Immature natural killer cell (primary cell): ENCODE data around the gene GINS2. TPM values are rescaled to one million over a fixed set of nuclear protein-coding genes. Genes with fewer than 3 reads are reported as not detected.

Experiments
- DNase-seq, 3 donors: peaks; one replicate each; pipeline ENCODE4 v3.0.0; 2022; ENCODE audit warnings: mixed read lengths in 1 of 3
- H3K27ac Mint-ChIP-seq, 6 donors: one replicate each; pipeline ENCODE4 v1.8.0; 2020; ENCODE audit warnings: mixed read lengths in 6 of 6, mild to moderate bottlenecking in 5 of 6, inconsistent platforms in 4 of 6, moderate library complexity in 3 of 6
- H3K27me3 Mint-ChIP-seq, 3 donors: one replicate each; pipeline ENCODE4 v1.8.0; 2020 to 2021; ENCODE audit warnings: low read depth in 3 of 3, mild to moderate bottlenecking in 3 of 3, mixed read lengths in 3 of 3, moderate library complexity in 3 of 3, inconsistent platforms in 1 of 3
- H3K36me3 Mint-ChIP-seq, 3 donors: one replicate each; pipeline ENCODE4 v1.8.0; 2020; ENCODE audit warnings: mixed read lengths in 3 of 3, inconsistent platforms in 2 of 3, mild to moderate bottlenecking in 2 of 3
- H3K4me1 Mint-ChIP-seq, 2 donors: one replicate each; pipeline ENCODE4 v1.8.0; 2020; ENCODE audit warnings: inconsistent platforms in 2 of 2, mild to moderate bottlenecking in 2 of 2, mixed read lengths in 2 of 2, moderate library complexity in 1 of 2
- H3K4me3 Mint-ChIP-seq, 5 donors: one replicate each; pipeline ENCODE4 v1.8.0; 2020; ENCODE audit warnings: mild to moderate bottlenecking in 5 of 5, mixed read lengths in 5 of 5, inconsistent platforms in 3 of 5, moderate library complexity in 3 of 5
- H3K9me3 Mint-ChIP-seq, 6 donors: one replicate each; pipeline ENCODE4 v1.8.0; 2020; ENCODE audit warnings: mild to moderate bottlenecking in 6 of 6, mixed read lengths in 6 of 6, inconsistent platforms in 4 of 6, moderate library complexity in 3 of 6
- polyA plus RNA-seq, 3 donors: library from polyadenylated mRNA; unstranded; fragments of 300-500 nt; fragmentation: Illumina TruSeq; gene quantifications; one replicate each; pipeline ENCODE4 v1.2.3, GENCODE V29; 2021

The GINS2 gene
- polyA plus RNA-seq, 3 donors from 2014 or later = 2.0 to 2.1 TPM; not detected in 1

- Mint-ChIP-seq H3K4me3 (peak overlapping the region in 1 of 5 donors; percentile 40), H3K27me3 (peaks cover 8 to 21% (median 17%) of the 10 kb centered on the region in 3 donors), H3K9me3 (no peaks in the 10 kb centered on the region), H3K4me1 (peaks cover 8 to 10% of the 10 kb centered on the region in 2 donors), H3K27ac (no peak overlapping the region), H3K36me3 (peaks cover 0 to 13% (median 8%) of the 10 kb centered on the region in 3 donors)
- no peak for DNase-seq
Measured at GRCh38 chr16:85656351-85657266, 32.1 kb downstream of the GINS2 start.

GRCh38 chr16:85655216-85656129 lies 33.3 kb downstream of the GINS2 start:
- peak overlapping the region in 1 of 6 donors; percentile 53 for H3K27ac Mint-ChIP-seq
- peaks cover 0 to 13% (median 8%) of the 10 kb centered on the region in 3 donors for H3K36me3 Mint-ChIP-seq
- H3K27me3 Mint-ChIP-seq = peaks cover 8 to 21% (median 17%) of the 10 kb centered on the region in 3 donors
- H3K4me3 Mint-ChIP-seq = no peak overlapping the region
- no peaks in the 10 kb centered on the region for H3K9me3 Mint-ChIP-seq
- no peak for DNase-seq
- H3K4me1 Mint-ChIP-seq = peaks cover 8 to 10% of the 10 kb centered on the region in 2 donors

GRCh38 chr16:85654251-85655095 lies 34.3 kb downstream of the GINS2 start:
- peaks cover 5% of the 10 kb centered on the region in 2 donors for H3K4me1 Mint-ChIP-seq
- H3K27ac Mint-ChIP-seq = peak overlapping the region in 1 of 6 donors; percentile 51
- peaks cover 0 to 13% (median 8%) of the 10 kb centered on the region in 3 donors for H3K36me3 Mint-ChIP-seq
- no peaks in the 10 kb centered on the region for H3K9me3 Mint-ChIP-seq
- DNase-seq = no peak
- H3K27me3 Mint-ChIP-seq = peaks cover 8 to 21% (median 17%) of the 10 kb centered on the region in 3 donors
- no peak overlapping the region for H3K4me3 Mint-ChIP-seq

- no peaks in the 10 kb centered on the region for H3K9me3 Mint-ChIP-seq
- H3K4me3 Mint-ChIP-seq = no peak overlapping the region
- H3K27ac Mint-ChIP-seq = peak overlapping the region in 3 of 6 donors; percentile 28 to 82 (median 51)
- peaks cover 8 to 26% (median 20%) of the 10 kb centered on the region in 3 donors for H3K27me3 Mint-ChIP-seq
- H3K36me3 Mint-ChIP-seq = peaks cover 0 to 8% (median 6%) of the 10 kb centered on the region in 3 donors
- peaks cover 0 to 5% of the 10 kb centered on the region in 2 donors for H3K4me1 Mint-ChIP-seq
- DNase-seq = no peak
Measured at GRCh38 chr16:85653290-85653891, 35.4 kb downstream of the GINS2 start.

- H3K4me1 Mint-ChIP-seq = peaks cover 0 to 4% of the 10 kb centered on the region in 2 donors
- H3K36me3 Mint-ChIP-seq = peaks cover 0 to 6% (median 2%) of the 10 kb centered on the region in 3 donors
- H3K4me3 Mint-ChIP-seq = no peak overlapping the region
- no peaks in the 10 kb centered on the region for H3K9me3 Mint-ChIP-seq
- H3K27ac Mint-ChIP-seq = peak overlapping the region; percentile 13 to 82 (median 58)
- peaks cover 7 to 25% (median 19%) of the 10 kb centered on the region in 3 donors for H3K27me3 Mint-ChIP-seq
- peak; percentile 42 to 60 (median 43) for DNase-seq
Measured at GRCh38 chr16:85652431-85653221, 36.1 kb downstream of the GINS2 start.

GRCh38 chr16:85651629-85652430 lies 36.9 kb downstream of the GINS2 start:
- peaks cover 4 to 24% (median 18%) of the 10 kb centered on the region in 3 donors for H3K27me3 Mint-ChIP-seq
- peak overlapping the region; percentile 13 to 82 (median 46) for H3K27ac Mint-ChIP-seq
- no peak for DNase-seq
- H3K4me1 Mint-ChIP-seq = peaks cover 0 to 3% of the 10 kb centered on the region in 2 donors
- no peaks in the 10 kb centered on the region for H3K9me3 Mint-ChIP-seq
- peaks cover 0 to 3% (median 0%) of the 10 kb centered on the region in 3 donors for H3K36me3 Mint-ChIP-seq
- no peak overlapping the region for H3K4me3 Mint-ChIP-seq

GRCh38 chr16:85650844-85651628 lies 37.7 kb downstream of the GINS2 start:
- DNase-seq = peak; percentile 21 to 34 (median 26)
- peaks cover 3 to 6% of the 10 kb centered on the region in 2 donors for H3K4me1 Mint-ChIP-seq
- H3K27me3 Mint-ChIP-seq = peaks cover 4 to 21% (median 18%) of the 10 kb centered on the region in 3 donors
- no peak overlapping the region for H3K4me3 Mint-ChIP-seq
- peaks cover 0 to under 1% (median 0%) of the 10 kb centered on the region in 3 donors for H3K36me3 Mint-ChIP-seq
- peak overlapping the region in 1 of 6 donors; percentile 40 for H3K27ac Mint-ChIP-seq
- no peaks in the 10 kb centered on the region for H3K9me3 Mint-ChIP-seq

- Mint-ChIP-seq H3K4me1 (peaks cover 11% of the 10 kb centered on the region in 2 donors), H3K4me3 (no peak overlapping the region), H3K9me3 (no peaks in the 10 kb centered on the region), H3K36me3 (no peaks in the 10 kb centered on the region), H3K27ac (no peak overlapping the region), H3K27me3 (peaks cover 4 to 20% (median 18%) of the 10 kb centered on the region in 3 donors)
- no peak for DNase-seq
Measured at GRCh38 chr16:85650135-85650843, 38.5 kb downstream of the GINS2 start.

- DNase-seq = no peak
- H3K4me3 Mint-ChIP-seq = no peak overlapping the region
- peaks cover 4 to 20% (median 15%) of the 10 kb centered on the region in 3 donors for H3K27me3 Mint-ChIP-seq
- no peaks in the 10 kb centered on the region for H3K36me3 Mint-ChIP-seq
- H3K27ac Mint-ChIP-seq = peak overlapping the region in 1 of 6 donors; percentile 55
- H3K9me3 Mint-ChIP-seq = no peaks in the 10 kb centered on the region
- peaks cover 17 to 18% of the 10 kb centered on the region in 2 donors for H3K4me1 Mint-ChIP-seq
Measured at GRCh38 chr16:85649411-85650134, 39.2 kb downstream of the GINS2 start.

GRCh38 chr16:85648805-85649204 lies 39.9 kb downstream of the GINS2 start:
- Mint-ChIP-seq H3K4me3 (no peak overlapping the region), H3K4me1 (peaks cover 22 to 24% of the 10 kb centered on the region in 2 donors), H3K36me3 (peaks cover 0 to 3% (median 0%) of the 10 kb centered on the region in 3 donors), H3K27me3 (peaks cover 4 to 17% (median 15%) of the 10 kb centered on the region in 3 donors), H3K27ac (peak overlapping the region in 2 of 6 donors; percentile 27 to 55), H3K9me3 (no peaks in the 10 kb centered on the region)
- no peak for DNase-seq
